HEK293T (cell line): Measurements from ENCODE around the gene IL17A.

ENCODE experiments used
- CTBP1 ChIP-seq: fragments of 450-650 bp; IDR thresholded peaks from 2 replicates; pipeline ENCODE4 v1.6.1; 2016; ENCODE audit warnings: borderline replicate concordance
- HDGF ChIP-seq: fragments of 450-650 bp; IDR thresholded peaks from 2 replicates; pipeline ENCODE4 v1.6.1; 2017; ENCODE audit warnings: antibody characterized with exemption, borderline replicate concordance

DNA sequence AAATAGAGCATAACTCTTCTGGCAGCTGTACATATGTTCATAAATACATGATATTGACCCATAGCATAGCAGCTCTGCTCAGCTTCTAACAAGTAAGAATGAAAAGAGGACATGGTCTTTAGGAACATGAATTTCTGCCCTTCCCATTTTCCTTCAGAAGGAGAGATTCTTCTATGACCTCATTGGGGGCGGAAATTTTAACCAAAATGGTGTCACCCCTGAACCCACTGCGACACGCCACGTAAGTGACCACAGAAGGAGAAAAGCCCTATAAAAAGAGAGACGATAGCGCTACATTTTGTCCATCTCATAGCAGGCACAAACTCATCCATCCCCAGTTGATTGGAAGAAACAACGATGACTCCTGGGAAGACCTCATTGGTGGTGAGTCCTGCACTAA lies at the start of gene IL17A:
- TF ChIP-seq CTBP1 (no peak), HDGF (no peak)
